Neural cell (in vitro differentiated cells): ENCODE results near the gene PLEKHO2. TPM values are rescaled to one million over a fixed set of nuclear protein-coding genes. Genes with fewer than 3 reads are reported as not detected.

ENCODE experiments used
- H2AFZ ChIP-seq: fragments of 200-600, 300-800 bp; sonication (generic), shearing (Covaris generic); 2 replicates; pipeline ENCODE4 v1.6.0; 2014; ENCODE audit warnings: low read depth, mild to moderate bottlenecking, antibody characterized with exemption, low read length, moderate library complexity
- H3F3A ChIP-seq: fragments of 200-600 bp; shearing (Covaris generic); 2 replicates; pipeline ENCODE4 v1.6.1; 2016; ENCODE audit warnings: mild to moderate bottlenecking, moderate library complexity, mixed read lengths, antibody characterized with exemption, low read length; ENCODE audit not compliant: insufficient read depth, poor library complexity, severe bottlenecking
- H3K27ac ChIP-seq: fragments of 200-600, 300-800 bp; sonication (generic), shearing (Covaris generic); 2 replicates; pipeline ENCODE4 v1.5.1; 2014; ENCODE audit warnings: mild to moderate bottlenecking, low read length, moderate library complexity
- H3K27me3 ChIP-seq: fragments of 300-800, 200-600 bp; sonication (generic), shearing (Covaris generic); 2 replicates; pipeline ENCODE4 v1.6.0; 2014; ENCODE audit warnings: mild to moderate bottlenecking, low read depth, low read length, moderate library complexity; ENCODE audit not compliant: insufficient read depth
- H3K36me3 ChIP-seq: fragments of 300-800, 200-600 bp; sonication (generic), shearing (Covaris generic); 2 replicates; pipeline ENCODE4 v1.5.1; 2014; ENCODE audit warnings: mild to moderate bottlenecking, antibody characterized with exemption, low read length, moderate library complexity; ENCODE audit not compliant: insufficient read depth
- H3K4me2 ChIP-seq: fragments of 300-800, 200-600 bp; sonication (generic), shearing (Covaris generic); 2 replicates; pipeline ENCODE4 v1.6.0; 2014; ENCODE audit warnings: mild to moderate bottlenecking, low read length
- H3K4me3 ChIP-seq: fragments of 300-800, 200-600 bp; sonication (generic), shearing (Covaris generic); 2 replicates; pipeline ENCODE4 v1.5.1; 2014; ENCODE audit warnings: mild to moderate bottlenecking, low read length, moderate library complexity
- H3K79me2 ChIP-seq: fragments of 200-600 bp; shearing (Covaris generic); replicated peaks from 2 replicates; pipeline ENCODE4 v1.6.0; 2014; ENCODE audit warnings: mild to moderate bottlenecking, low read length, moderate library complexity; ENCODE audit not compliant: insufficient read depth
- H3K9ac ChIP-seq: fragments of 300-800, 200-600 bp; sonication (generic), shearing (Covaris generic); 2 replicates; pipeline ENCODE4 v1.6.1; 2016; ENCODE audit warnings: mild to moderate bottlenecking, low read length, mixed read lengths
- H3K9me2 ChIP-seq: fragments of 200-600 bp; shearing (Covaris generic); 2 replicates; pipeline ENCODE4 v1.6.1; 2016; ENCODE audit warnings: mild to moderate bottlenecking, low read length, mixed read lengths; ENCODE audit not compliant: insufficient read depth
- H3K9me3 ChIP-seq: fragments of 200-600, 300-800 bp; sonication (generic), shearing (Covaris generic); 2 replicates; pipeline ENCODE4 v1.6.1; 2016; ENCODE audit warnings: mild to moderate bottlenecking, mixed run types, low read length, moderate library complexity, mixed read lengths
- H4K20me1 ChIP-seq: fragments of 200-600 bp; shearing (Covaris generic); 2 replicates; pipeline ENCODE4 v1.6.1; 2016; ENCODE audit warnings: mild to moderate bottlenecking, mixed run types; ENCODE audit not compliant: insufficient read depth
- EP300 ChIP-seq: fragments of 450-650 bp; conservative IDR thresholded peaks from 2 replicates; pipeline ENCODE4 v1.6.1; 2014; ENCODE audit warnings: antibody characterized with exemption, mild to moderate bottlenecking, moderate library complexity; ENCODE audit not compliant: poor library complexity, severe bottlenecking
- EZH2 ChIP-seq: fragments of 200-600, 300-800 bp; shearing (Covaris generic), sonication (generic); IDR thresholded peaks from 2 replicates; pipeline ENCODE4 v1.6.1; 2014; ENCODE audit warnings: antibody characterized with exemption, low read length, borderline replicate concordance, mild to moderate bottlenecking; ENCODE audit not compliant: insufficient read depth, poor library complexity, severe bottlenecking
- MXI1 ChIP-seq: fragments of 450-650 bp; conservative IDR thresholded peaks from 2 replicates; pipeline ENCODE4 v1.6.1; 2014; ENCODE audit warnings: antibody characterized with exemption, mild to moderate bottlenecking; ENCODE audit not compliant: poor library complexity, severe bottlenecking
- POLR2AphosphoS5 ChIP-seq: IDR thresholded peaks from 2 replicates; pipeline ENCODE4 v1.6.1; 2012
- RAD21 ChIP-seq: fragments of 450-650 bp; conservative IDR thresholded peaks from 2 replicates; pipeline ENCODE4 v1.6.1; 2014; ENCODE audit warnings: antibody characterized with exemption, mild to moderate bottlenecking, moderate library complexity
- REST ChIP-seq: IDR thresholded peaks from 2 replicates; pipeline ENCODE4 v1.6.1; 2012; ENCODE audit warnings: borderline replicate concordance
- SMC3 ChIP-seq: fragments of 450-650 bp; conservative IDR thresholded peaks from 2 replicates; pipeline ENCODE4 v1.6.1; 2014; ENCODE audit warnings: antibody characterized with exemption, mild to moderate bottlenecking, moderate library complexity; ENCODE audit not compliant: poor library complexity
- TAF1 ChIP-seq: IDR thresholded peaks from 2 replicates; pipeline ENCODE4 v1.6.1; 2012; ENCODE audit warnings: low read depth
- polyA plus RNA-seq: library from polyadenylated mRNA; depleted of rRNA; stranded (reverse); fragments of >200 nt; gene quantifications from 2 replicates; pipeline ENCODE4 v1.2.3, GENCODE V29; 2014
- TF ChIP-seq, protein P1 (sequence below): fragments of 450-650 bp; IDR thresholded peaks from 2 replicates; pipeline ENCODE4 v1.5.1; 2014; ENCODE audit warnings: antibody characterized with exemption, mild to moderate bottlenecking, moderate library complexity; ENCODE audit not compliant: poor library complexity, severe bottlenecking

Gene PLEKHO2
- polyA plus RNA-seq, 1 donor from 2014 or later = 1.3 TPM

DNA sequence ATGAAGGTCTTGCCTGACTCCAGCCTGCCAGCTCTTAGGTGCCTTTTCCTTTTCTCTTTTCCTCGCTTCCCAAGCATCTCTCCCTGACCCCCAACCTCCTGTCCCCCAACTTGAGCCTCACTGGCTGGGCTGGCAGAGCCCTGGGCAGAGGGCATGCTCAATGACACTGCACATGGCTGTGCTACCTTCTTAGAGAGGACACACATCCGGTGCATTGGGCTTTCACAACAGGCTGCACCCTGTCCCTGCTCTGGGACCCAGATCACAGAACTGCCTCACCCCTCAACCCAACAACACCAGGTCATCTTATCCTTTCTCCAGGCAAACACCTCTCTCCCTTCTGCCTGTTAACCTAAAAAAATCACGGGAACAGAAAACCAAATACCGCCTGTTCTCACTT lies 62.5 kb downstream of the PLEKHO2 start:
- Histone ChIP-seq H3K79me2 (no peaks in the 10 kb centered on the region), H3K27ac (no peak overlapping the region), H3K9ac (no peak overlapping the region), H3K27me3 (no peaks in the 10 kb centered on the region), H3K9me3 (peaks cover 6% of the 10 kb centered on the region), H4K20me1 (no peaks in the 10 kb centered on the region), H2AFZ (no peak overlapping the region), H3K4me3 (no peak overlapping the region), H3K9me2 (no peaks in the 10 kb centered on the region), H3K36me3 (no peaks in the 10 kb centered on the region), H3K4me2 (no peak overlapping the region), H3F3A (no peaks in the 10 kb centered on the region)
- no peak for TF ChIP-seq RAD21
- no peak for TF ChIP-seq SMC3
- TF ChIP-seq, protein P1, sequence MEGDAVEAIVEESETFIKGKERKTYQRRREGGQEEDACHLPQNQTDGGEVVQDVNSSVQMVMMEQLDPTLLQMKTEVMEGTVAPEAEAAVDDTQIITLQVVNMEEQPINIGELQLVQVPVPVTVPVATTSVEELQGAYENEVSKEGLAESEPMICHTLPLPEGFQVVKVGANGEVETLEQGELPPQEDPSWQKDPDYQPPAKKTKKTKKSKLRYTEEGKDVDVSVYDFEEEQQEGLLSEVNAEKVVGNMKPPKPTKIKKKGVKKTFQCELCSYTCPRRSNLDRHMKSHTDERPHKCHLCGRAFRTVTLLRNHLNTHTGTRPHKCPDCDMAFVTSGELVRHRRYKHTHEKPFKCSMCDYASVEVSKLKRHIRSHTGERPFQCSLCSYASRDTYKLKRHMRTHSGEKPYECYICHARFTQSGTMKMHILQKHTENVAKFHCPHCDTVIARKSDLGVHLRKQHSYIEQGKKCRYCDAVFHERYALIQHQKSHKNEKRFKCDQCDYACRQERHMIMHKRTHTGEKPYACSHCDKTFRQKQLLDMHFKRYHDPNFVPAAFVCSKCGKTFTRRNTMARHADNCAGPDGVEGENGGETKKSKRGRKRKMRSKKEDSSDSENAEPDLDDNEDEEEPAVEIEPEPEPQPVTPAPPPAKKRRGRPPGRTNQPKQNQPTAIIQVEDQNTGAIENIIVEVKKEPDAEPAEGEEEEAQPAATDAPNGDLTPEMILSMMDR = no peak
- no peak for TF ChIP-seq EZH2
- no peak for TF ChIP-seq TAF1
- no peak for TF ChIP-seq REST
- no peak for TF ChIP-seq EP300

DNA sequence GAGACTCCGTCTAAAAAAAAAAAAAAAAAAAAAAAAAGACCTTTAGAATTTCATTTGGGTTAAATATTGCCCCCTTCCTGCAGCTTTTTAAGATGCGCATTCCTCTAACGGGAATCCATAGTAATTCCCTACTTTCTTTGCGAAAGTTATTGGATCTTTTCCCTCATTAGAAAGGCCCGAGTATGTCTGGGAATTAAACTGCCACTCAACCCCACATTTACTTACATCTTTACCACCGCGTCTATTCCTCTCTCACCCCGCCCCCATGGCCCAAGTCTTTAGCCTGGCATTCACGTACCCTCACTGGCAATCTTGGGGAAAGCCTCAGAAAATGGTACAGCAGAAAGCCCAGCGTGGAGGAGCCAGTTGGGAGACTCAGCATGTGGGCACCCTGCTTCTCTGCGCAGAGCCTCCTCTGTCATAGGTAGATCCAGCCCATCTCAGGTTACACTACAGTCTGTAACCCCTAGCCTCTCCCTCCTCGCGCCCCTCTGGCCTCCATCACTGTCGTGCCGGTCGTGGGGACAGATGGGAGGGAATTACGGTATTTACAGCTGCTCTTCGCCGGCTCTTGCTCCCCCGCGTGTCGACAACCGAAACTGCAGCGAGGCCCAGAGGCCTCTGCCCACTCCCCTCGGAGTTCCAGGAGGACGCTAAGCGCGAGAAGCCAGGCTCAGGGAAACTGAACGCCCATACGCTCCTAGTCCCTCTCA lies 63.6 kb downstream of the PLEKHO2 start:
- H3K79me2 ChIP-seq = no peaks in the 10 kb centered on the region
- H3K27ac ChIP-seq = no peak overlapping the region
- no peaks in the 10 kb centered on the region for H3K9me2 ChIP-seq
- H3K9me3 ChIP-seq = peaks cover 6% of the 10 kb centered on the region
- H3K9ac ChIP-seq = no peak overlapping the region
- H3K4me2 ChIP-seq = no peak overlapping the region
- TF ChIP-seq EZH2 = no peak
- TF ChIP-seq SMC3 = peak; percentile 19
- H3K36me3 ChIP-seq = no peaks in the 10 kb centered on the region
- H3F3A ChIP-seq = no peaks in the 10 kb centered on the region
- no peak overlapping the region for H3K4me3 ChIP-seq
- H2AFZ ChIP-seq = no peak overlapping the region
- H4K20me1 ChIP-seq = no peaks in the 10 kb centered on the region
- H3K27me3 ChIP-seq = no peaks in the 10 kb centered on the region

- TF ChIP-seq REST (no peak), EZH2 (no peak), TAF1 (no peak), RAD21 (no peak), SMC3 (no peak), EP300 (no peak), POLR2AphosphoS5 (no peak), MXI1 (no peak)
- TF ChIP-seq, protein P1 = no peak
- no peak overlapping the region for H2AFZ ChIP-seq
- no peaks in the 10 kb centered on the region for H3F3A ChIP-seq
- no peaks in the 10 kb centered on the region for H3K79me2 ChIP-seq
- H3K4me3 ChIP-seq = no peak overlapping the region
- H3K9me3 ChIP-seq = peaks cover 6% of the 10 kb centered on the region
- H3K4me2 ChIP-seq = no peak overlapping the region
- no peak overlapping the region for H3K9ac ChIP-seq
- no peak overlapping the region for H3K27ac ChIP-seq
- H4K20me1 ChIP-seq = no peaks in the 10 kb centered on the region
- H3K9me2 ChIP-seq = no peaks in the 10 kb centered on the region
- no peaks in the 10 kb centered on the region for H3K27me3 ChIP-seq
- no peaks in the 10 kb centered on the region for H3K36me3 ChIP-seq
Measured at GRCh38 chr15:64905941-64906340, 64.2 kb downstream of the PLEKHO2 start.
